Endodermal cell (in vitro differentiated cells): ENCODE data around the gene MINK1. TPM values are rescaled to one million over a fixed set of nuclear protein-coding genes. Genes with fewer than 3 reads are reported as not detected.
A peak's percentile ranks its signal among the peaks of the same experiment; 100 is the strongest.

Source experiments
- DNase-seq: peaks from one replicate; pipeline ENCODE4 v3.0.0-alpha.2; 2017
- H3K27ac ChIP-seq: 2 replicates; pipeline ENCODE4 v1.5.1; 2013; ENCODE audit warnings: mild to moderate bottlenecking, low read depth, low read length, moderate library complexity
- H3K27me3 ChIP-seq: 2 replicates; pipeline ENCODE4 v1.6.1; 2013; ENCODE audit warnings: mild to moderate bottlenecking, low read length, moderate library complexity; ENCODE audit not compliant: insufficient read depth, control insufficient read depth, poor library complexity, severe bottlenecking
- H3K36me3 ChIP-seq: 2 replicates; pipeline ENCODE4 v1.7.0; 2013; ENCODE audit warnings: mild to moderate bottlenecking, low read length, moderate library complexity; ENCODE audit not compliant: control insufficient read depth, insufficient read depth
- H3K4me1 ChIP-seq: one replicate; pipeline ENCODE4 v1.7.0; 2013; ENCODE audit warnings: low read length; ENCODE audit not compliant: control insufficient read depth, insufficient read depth
- H3K4me3 ChIP-seq: 2 replicates; pipeline ENCODE4 v1.5.1; 2013; ENCODE audit warnings: mild to moderate bottlenecking, low read length, moderate library complexity
- H3K9ac ChIP-seq: 2 replicates; pipeline ENCODE4 v1.6.1; 2013; ENCODE audit warnings: mild to moderate bottlenecking, low read length, moderate library complexity; ENCODE audit not compliant: poor library complexity, severe bottlenecking; ENCODE audit errors: extremely low read depth
- H3K9me3 ChIP-seq: 2 replicates; pipeline ENCODE4 v1.6.1; 2013; ENCODE audit warnings: mild to moderate bottlenecking, low read length, moderate library complexity; ENCODE audit not compliant: control insufficient read depth
- H3K27ac Mint-ChIP-seq: 2 replicates; pipeline ENCODE4 v1.8.0; 2020; ENCODE audit warnings: mixed read lengths
- H3K27me3 Mint-ChIP-seq: 2 replicates; pipeline ENCODE4 v1.8.0; 2021; ENCODE audit warnings: mild to moderate bottlenecking, mixed read lengths; ENCODE audit not compliant: insufficient read depth
- H3K36me3 Mint-ChIP-seq: 2 replicates; pipeline ENCODE4 v1.8.0; 2020; ENCODE audit warnings: low read depth, mixed read lengths
- H3K4me1 Mint-ChIP-seq: 2 replicates; pipeline ENCODE4 v1.8.0; 2020; ENCODE audit warnings: mixed read lengths
- H3K4me3 Mint-ChIP-seq: 2 replicates; pipeline ENCODE4 v1.8.0; 2020; ENCODE audit warnings: mild to moderate bottlenecking, moderate library complexity, mixed read lengths
- H3K9me3 Mint-ChIP-seq: 2 replicates; pipeline ENCODE4 v1.8.0; 2020; ENCODE audit warnings: mild to moderate bottlenecking, mixed read lengths
- WGBS, 2 experiments: methylation state at CpG; one replicate each; pipeline versions ENCODE4 v1.1.5 to v1.1.7; 2013; ENCODE audit warnings: missing lambda C conversion rate in 2 of 2, mixed read lengths in 1 of 2; ENCODE audit not compliant: insufficient coverage in 1 of 2, insufficient read length in 1 of 2; 5-methylcytosine and 5-hydroxymethylcytosine counted together
- total RNA-seq, 2 donors: library from RNA; stranded (reverse); fragmentation: NEBNext Ultra II Directional in 1 of 2; extraction: Animal tissue kit (Norgen Biotek cat#: 25700) in 1 of 2; gene quantifications; 2 replicates in 1 of 2; 3 replicates in 1 of 2; pipeline ENCODE4 v1.2.1, GENCODE V29; 2021
- TF ChIP-seq, protein P1 (sequence below): fragments of 200-600 bp; sonication (generic); conservative IDR thresholded peaks from 2 replicates; pipeline ENCODE4 v1.5.0; 2021; ENCODE audit warnings: antibody characterized with exemption, mild to moderate bottlenecking

The MINK1 gene
- total RNA-seq, 2 donors from 2014 or later = 75.0 to 79.7 TPM

DNA sequence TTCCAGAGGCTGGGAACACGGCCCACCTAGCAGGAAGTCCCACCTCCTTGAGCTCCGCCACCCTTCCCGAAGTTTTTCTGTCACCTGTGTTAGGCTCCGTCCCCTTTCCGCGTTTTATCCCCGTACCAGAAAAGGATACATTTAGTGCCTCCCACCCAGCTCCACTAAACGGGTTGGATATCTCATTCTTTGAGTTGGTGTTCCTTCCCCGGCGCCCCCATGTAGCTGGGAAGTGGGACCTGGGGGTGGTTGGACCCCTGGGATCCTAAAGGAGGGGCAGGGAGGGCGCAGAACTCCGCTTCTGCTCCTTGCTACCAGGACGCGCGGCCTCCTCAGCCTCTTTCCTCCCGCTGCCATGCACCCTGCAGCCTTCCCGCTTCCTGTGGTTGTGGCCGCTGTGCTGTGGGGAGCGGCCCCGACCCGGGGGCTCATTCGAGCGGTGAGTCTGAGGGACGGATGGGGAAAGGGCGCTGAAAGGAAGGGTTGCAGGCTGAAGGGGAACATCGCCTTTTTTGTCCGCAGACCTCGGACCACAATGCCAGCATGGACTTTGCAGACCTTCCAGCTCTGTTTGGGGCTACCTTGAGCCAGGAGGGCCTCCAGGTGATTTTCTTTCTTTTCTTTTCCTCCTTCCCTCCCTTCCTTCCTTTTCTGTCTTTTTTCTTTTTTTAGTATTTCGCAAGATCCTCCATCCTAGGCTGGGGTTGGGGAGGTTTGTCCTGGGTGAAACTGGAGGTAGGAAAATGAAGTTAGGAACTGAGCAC is 107.6 kb downstream of the MINK1 start:
- no peaks in the 10 kb centered on the region for H3K27me3 ChIP-seq
- peak overlapping the region; percentile 99 for H3K27ac Mint-ChIP-seq
- H3K9me3 ChIP-seq = no peaks in the 10 kb centered on the region
- peak overlapping the region; percentile 84 for H3K9ac ChIP-seq
- DNase-seq = no peak
- H3K4me1 ChIP-seq = peaks cover 16% of the 10 kb centered on the region
- H3K4me3 ChIP-seq = peak overlapping the region; percentile 98
- H3K27ac ChIP-seq = peak overlapping the region; percentile 96
- 2 to 3% methylated on average over 11 to 29 of the region's 29 CpGs for WGBS, 2 experiments
- peaks cover 31% of the 10 kb centered on the region for H3K4me1 Mint-ChIP-seq
- H3K4me3 Mint-ChIP-seq = peak overlapping the region; percentile 94
- peaks cover 52% of the 10 kb centered on the region for H3K36me3 Mint-ChIP-seq
- peaks cover 54% of the 10 kb centered on the region for H3K36me3 ChIP-seq
- TF ChIP-seq, protein P1, sequence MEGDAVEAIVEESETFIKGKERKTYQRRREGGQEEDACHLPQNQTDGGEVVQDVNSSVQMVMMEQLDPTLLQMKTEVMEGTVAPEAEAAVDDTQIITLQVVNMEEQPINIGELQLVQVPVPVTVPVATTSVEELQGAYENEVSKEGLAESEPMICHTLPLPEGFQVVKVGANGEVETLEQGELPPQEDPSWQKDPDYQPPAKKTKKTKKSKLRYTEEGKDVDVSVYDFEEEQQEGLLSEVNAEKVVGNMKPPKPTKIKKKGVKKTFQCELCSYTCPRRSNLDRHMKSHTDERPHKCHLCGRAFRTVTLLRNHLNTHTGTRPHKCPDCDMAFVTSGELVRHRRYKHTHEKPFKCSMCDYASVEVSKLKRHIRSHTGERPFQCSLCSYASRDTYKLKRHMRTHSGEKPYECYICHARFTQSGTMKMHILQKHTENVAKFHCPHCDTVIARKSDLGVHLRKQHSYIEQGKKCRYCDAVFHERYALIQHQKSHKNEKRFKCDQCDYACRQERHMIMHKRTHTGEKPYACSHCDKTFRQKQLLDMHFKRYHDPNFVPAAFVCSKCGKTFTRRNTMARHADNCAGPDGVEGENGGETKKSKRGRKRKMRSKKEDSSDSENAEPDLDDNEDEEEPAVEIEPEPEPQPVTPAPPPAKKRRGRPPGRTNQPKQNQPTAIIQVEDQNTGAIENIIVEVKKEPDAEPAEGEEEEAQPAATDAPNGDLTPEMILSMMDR = no peak
- H3K9me3 Mint-ChIP-seq = no peaks in the 10 kb centered on the region
- no peaks in the 10 kb centered on the region for H3K27me3 Mint-ChIP-seq

DNA sequence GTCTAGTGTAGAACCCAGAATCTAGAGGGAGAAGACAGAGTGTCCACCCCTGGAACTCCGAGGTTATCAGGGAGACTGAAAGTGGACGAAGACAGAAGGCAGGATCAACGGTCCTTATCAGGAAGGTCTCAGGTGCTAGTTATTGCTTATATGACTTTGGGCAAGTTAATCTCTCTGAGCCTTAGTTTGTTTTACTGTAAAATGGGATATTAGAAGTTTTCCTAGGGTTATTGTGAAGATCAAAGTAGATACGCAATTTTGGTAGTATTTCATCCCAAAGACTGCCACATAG is 108.1 kb downstream of the MINK1 start:
- TF ChIP-seq, protein P1 = no peak
- 77 to 80% methylated on average over 4 of the region's 4 CpGs for whole genome bisulfite sequencing, 2 experiments

DNA sequence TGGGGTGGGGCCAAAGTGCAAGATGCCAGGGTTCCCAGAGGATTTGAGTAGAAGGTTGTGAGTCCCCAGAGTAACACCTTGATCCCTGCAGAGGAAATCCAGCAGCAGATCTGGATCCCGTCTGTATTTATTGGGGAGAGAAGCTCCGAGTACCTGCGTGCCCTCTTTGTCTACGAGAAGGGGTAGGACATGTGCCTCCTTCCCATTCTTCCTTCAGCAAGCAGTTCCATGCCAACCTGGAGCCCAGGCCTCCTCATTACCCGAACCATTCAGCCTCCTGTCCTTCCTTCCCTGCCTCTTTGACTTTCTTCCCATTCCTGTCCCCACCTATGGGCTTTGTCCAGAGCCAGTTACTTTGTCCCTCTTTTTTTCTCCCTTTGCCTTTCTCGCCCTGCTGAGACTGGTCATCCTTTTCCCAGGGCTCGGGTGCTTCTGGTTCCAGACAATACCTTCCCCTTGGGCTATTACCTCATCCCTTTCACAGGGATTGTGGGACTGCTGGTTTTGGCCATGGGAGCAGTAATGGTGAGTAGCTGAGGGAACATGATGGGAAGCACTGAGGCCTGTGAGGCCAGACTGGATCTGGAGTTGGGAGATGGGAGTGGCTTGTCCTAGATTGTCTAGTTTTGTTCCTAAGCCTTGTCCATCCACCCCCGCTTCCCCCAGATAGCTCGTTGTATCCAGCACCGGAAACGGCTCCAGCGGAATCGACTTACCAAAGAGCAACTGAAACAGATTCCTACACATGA is 109.8 kb downstream of the MINK1 start:
- no peak for DNase-seq
- Histone ChIP-seq H3K4me1 (peaks cover 16% of the 10 kb centered on the region), H3K27ac (no peak overlapping the region), H3K4me3 (no peak overlapping the region), H3K27me3 (no peaks in the 10 kb centered on the region), H3K9ac (no peak overlapping the region), H3K36me3 (peaks cover 51% of the 10 kb centered on the region), H3K9me3 (no peaks in the 10 kb centered on the region)
- Mint-ChIP-seq H3K27ac (peak overlapping the region; percentile 10), H3K4me1 (peaks cover 40% of the 10 kb centered on the region), H3K4me3 (peak overlapping the region; percentile 94), H3K36me3 (peaks cover 51% of the 10 kb centered on the region), H3K27me3 (no peaks in the 10 kb centered on the region), H3K9me3 (no peaks in the 10 kb centered on the region)
- TF ChIP-seq, protein P1 = no peak
- WGBS, 2 experiments = 92 to 93% methylated on average over 10 to 13 of the region's 13 CpGs

More for the DNA sequence above, 108.1 kb downstream of the MINK1 start:
- H3K9me3 ChIP-seq = no peaks in the 10 kb centered on the region
- no peaks in the 10 kb centered on the region for H3K9me3 Mint-ChIP-seq
- no peaks in the 10 kb centered on the region for H3K27me3 ChIP-seq
- no peak overlapping the region for H3K27ac ChIP-seq
- H3K4me3 Mint-ChIP-seq = peak overlapping the region; percentile 94
- peak overlapping the region; percentile 84 for H3K9ac ChIP-seq
- peaks cover 34% of the 10 kb centered on the region for H3K4me1 Mint-ChIP-seq
- peak overlapping the region; percentile 99 for H3K27ac Mint-ChIP-seq
- peak overlapping the region; percentile 98 for H3K4me3 ChIP-seq
- no peak for DNase-seq
- peaks cover 54% of the 10 kb centered on the region for H3K36me3 ChIP-seq
- H3K36me3 Mint-ChIP-seq = peaks cover 51% of the 10 kb centered on the region
- H3K4me1 ChIP-seq = peaks cover 16% of the 10 kb centered on the region
- H3K27me3 Mint-ChIP-seq = no peaks in the 10 kb centered on the region
